ENCODE measurements around the gene LOXL4. TPM values are rescaled to one million over a fixed set of nuclear protein-coding genes. Genes with fewer than 3 reads are reported as not detected.

LOXL4 gene
- 0.54 TPM for total RNA-seq
- long read RNA-seq, partial matches to known transcripts, result 1 of 2 reads
- long read RNA-seq, other reads (novel, unspliced or antisense), result 0 of 2 reads

DNA sequence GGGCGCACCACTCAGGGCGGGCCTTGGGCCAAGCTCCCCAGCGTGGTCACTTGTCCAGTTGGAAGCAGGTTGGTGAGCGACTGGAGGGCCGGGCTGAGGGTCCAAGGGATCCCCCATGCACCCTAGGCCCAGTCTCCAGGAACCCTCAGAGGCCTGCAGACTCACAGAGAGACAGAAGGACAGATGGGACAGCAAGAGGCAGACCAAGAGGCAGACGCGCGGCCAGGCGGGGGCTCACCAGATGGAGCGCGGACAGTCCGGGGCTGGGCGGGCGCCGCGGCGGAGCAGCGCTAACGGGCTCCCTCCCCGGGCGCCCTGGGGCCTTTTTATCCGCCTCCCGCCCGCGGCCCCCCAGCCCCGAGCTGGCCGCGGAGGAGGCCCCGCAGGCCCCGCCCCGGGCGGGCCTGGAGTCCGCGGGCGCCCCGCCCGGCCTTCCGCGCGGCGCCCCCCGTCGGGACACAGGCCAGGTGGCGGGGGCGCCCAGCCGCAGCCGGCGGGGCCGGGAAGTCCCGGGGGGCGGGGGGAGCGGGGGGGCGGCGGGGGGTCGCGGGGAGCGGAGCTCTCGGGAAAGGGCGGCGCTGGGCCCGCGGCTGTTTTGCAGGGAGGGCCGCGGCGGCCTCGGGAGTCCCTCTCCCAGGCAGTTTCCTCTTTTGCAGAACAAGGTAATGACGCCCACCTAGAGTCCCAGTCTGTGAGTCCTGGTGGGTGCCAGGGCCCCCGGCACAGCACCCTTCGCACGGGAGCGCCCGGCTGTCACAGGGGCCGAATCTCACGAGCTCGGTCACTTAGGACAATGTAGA is at the start of gene LOXL4:
TSS of gene LOXL4 (minus strand) at position 301 of the 800 bp plus-strand sequence. CDS start 5,175 bp downstream, outside the sequence.
- intact Hi-C loops (cut with DNase I), result loop anchor here (5.0 kb wide), 2 partner anchors 199 to 1164 kb away; partner anchors contain the start of gene GOT1
- no peak for DNase-seq (ENCODE audit: missing footprints)

DNA sequence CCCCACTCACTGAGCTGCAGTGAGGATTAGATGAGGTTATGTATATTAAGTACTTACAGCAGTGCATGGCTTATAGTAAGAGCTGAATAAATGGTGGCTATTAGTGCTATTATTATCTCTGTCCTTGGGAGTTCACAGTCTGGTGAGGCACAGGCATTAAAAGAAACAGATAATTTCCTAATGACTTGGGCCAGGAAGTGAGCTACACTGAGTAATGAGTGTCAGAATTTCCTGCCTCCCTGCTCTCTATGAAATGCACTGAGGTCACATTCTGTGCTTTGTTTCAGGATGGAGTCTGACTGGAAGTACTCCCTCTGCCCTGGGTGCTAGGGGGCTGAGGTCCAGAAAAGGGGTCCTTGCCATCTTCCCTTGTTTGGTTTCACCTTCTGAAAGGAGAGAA is 48.7 kb upstream of the LOXL4 start:
- intact Hi-C loops (cut with DNase I), result no loop called here
- ATAC-seq, result peak; percentile 52

More for the DNA sequence above, at the start of gene LOXL4:
- ATAC-seq, result no peak

DNA sequence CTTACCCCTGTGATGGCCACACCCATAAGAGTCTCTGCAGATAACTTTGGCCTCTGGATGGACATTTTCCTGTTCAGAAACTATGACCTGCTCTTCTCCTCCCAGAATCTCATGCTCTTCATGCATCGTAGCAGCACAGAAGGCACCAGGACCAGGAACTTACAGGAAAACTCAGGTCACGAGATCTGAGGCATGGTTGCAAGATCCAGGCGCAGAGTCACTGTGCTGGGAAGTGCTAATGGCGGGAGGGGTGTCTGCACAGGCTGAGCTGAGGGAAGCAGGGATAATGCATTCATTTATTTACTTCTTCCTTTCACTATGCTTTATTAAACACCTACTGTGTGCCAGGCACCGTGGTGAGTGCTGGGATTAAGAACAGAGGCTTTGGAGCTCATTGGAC is 48.2 kb upstream of the LOXL4 start:
- DNase-seq (ENCODE audit: missing footprints) (no peak), ATAC-seq (no peak)
- intact Hi-C loops (cut with DNase I), result no loop called here

More for the DNA sequence above, 48.7 kb upstream of the LOXL4 start:
- no peak for DNase-seq (ENCODE audit: missing footprints)

- intact Hi-C loops (cut with DNase I), result no loop called here
- DNase-seq (ENCODE audit: missing footprints) (no peak), ATAC-seq (no peak)
Measured at GRCh38 chr10:98314532-98315284, 46.7 kb upstream of the LOXL4 start.

GRCh38 chr10:98313598-98313997 is 45.6 kb upstream of the LOXL4 start:
- ATAC-seq, result no peak
- DNase-seq (ENCODE audit: missing footprints), result no peak
- intact Hi-C loops (cut with DNase I), result no loop called here

DNA sequence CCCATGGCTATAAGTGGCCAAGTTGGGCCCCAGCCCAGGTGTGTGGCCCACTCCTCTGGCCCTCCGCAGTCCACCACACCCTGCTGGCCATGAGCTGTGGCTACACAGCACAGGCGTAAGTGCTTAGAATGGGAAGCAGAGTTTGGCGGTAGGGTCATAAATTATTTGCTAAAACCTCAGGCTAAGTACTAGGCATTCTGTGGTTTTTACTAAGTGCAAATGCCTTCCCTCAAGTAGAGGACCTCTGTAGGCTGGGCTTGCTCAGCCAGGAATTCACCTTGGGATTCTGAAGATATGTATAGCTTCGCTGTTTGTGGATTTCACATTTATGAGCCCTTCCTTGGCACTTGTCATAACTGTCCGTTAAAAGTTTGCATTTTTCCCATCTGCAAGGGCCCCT is 44.8 kb upstream of the LOXL4 start:
- intact Hi-C loops (cut with DNase I), result no loop called here
- no peak for DNase-seq (ENCODE audit: missing footprints)
- ATAC-seq, result no peak

GRCh38 chr10:98312349-98312748 is 44.4 kb upstream of the LOXL4 start:
- DNase-seq (ENCODE audit: missing footprints) (no peak), ATAC-seq (no peak)
- intact Hi-C loops (cut with DNase I), result no loop called here

GRCh38 chr10:98310701-98311100 is 42.7 kb upstream of the LOXL4 start:
- DNase-seq (ENCODE audit: missing footprints) (no peak), ATAC-seq (no peak)
- intact Hi-C loops (cut with DNase I), result no loop called here

GRCh38 chr10:98309366-98310355 is 41.7 kb upstream of the LOXL4 start:
- ATAC-seq (peak; percentile 97), DNase-seq (ENCODE audit: missing footprints) (peak; percentile 81)
- intact Hi-C loops (cut with DNase I), result loop anchor here (1.0 to 5.0 kb wide), 3 partner anchors 47 to 395 kb away; no protein-coding TSS in a partner anchor

- intact Hi-C loops (cut with DNase I), result loop anchor here (1.0 to 5.0 kb wide), 3 partner anchors 47 to 394 kb away; no protein-coding TSS in a partner anchor
- no peak for ATAC-seq
- DNase-seq (ENCODE audit: missing footprints), result no peak
Measured at GRCh38 chr10:98308669-98309365, 40.8 kb upstream of the LOXL4 start.

DNA sequence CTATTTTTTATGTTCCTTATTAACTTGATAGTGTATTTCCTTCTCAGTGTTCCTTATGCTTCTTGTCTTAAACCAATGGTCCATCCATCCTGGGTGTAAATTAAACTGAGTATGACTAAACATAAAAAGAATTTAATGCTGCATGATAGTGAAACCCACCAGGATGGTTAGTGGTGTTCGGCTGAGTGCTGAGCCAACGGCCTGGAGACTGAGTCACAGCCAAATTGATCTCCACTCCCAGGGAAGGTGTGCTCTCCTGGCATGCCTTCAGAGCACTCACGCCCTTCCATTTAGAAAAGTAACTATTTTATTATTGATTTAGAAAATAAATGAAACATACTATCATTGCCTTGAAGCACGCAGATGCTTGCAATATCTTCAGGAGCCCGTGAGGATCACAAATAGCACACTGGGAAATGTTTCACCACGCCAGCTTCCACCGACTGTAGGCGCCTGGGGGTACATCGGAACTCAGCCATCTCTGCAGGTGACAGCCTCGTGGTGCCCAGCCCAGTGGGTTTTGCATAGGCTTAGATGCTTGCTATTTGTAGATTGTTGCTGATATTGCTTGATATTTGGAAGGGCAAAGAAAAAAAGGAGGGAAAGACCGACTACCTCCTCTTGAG is 40.0 kb upstream of the LOXL4 start:
- intact Hi-C loops (cut with DNase I), result loop anchor here (2.0 to 5.0 kb wide), 2 partner anchors 141 to 393 kb away; no protein-coding TSS in a partner anchor
- ATAC-seq, result no peak
- DNase-seq (ENCODE audit: missing footprints), result no peak

DNA sequence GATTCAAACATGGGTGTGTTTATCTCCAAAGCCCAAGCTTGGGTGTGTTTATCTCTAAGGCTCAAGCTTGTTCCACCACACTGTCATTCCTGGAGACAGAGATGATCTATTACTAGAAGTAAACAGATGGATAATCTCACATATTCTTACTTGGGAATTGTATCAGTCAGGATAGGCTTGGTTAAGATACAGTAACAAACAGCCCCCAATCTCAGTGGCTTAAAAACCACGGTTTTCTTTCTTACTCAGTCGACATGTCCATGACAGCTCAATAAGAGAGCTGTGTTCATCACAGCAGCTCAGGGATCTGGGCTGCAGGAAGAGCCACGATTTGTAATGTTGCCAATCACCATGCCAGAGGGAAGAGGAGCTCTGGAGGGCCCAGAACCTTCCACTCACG is 38.5 kb upstream of the LOXL4 start:
- intact Hi-C loops (cut with DNase I), result loop anchor here (5.0 kb wide), 1 partner anchor 139 kb away; no protein-coding TSS in a partner anchor
- ATAC-seq (no peak), DNase-seq (ENCODE audit: missing footprints) (no peak)

DNA sequence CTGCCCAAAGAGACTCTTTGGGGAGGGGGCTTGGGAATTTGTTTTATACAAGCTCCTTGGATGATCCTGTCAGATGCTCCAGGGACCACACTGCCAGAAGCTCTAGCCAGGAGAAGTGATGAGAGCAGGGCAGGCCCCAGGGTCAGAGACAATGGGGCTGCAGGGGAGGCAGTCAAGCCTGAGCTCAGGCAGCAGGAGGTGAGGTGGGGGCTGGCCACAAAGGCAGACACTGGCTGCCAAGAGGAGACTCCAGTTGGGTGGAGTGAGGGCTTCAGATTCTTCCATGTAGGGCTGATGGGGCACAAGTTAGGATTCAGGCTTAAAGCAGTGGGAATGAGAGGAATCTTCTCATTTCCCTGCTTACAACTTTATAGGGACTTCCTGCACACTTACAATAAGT is 35.6 kb upstream of the LOXL4 start:
- no peak for ATAC-seq

GRCh38 chr10:98302741-98303365 is 34.9 kb upstream of the LOXL4 start:
- ATAC-seq (peak; percentile 80), DNase-seq (ENCODE audit: missing footprints) (no peak)
- intact Hi-C loops (cut with DNase I), result no loop called here

More for the DNA sequence above, 35.6 kb upstream of the LOXL4 start:
- DNase-seq (ENCODE audit: missing footprints), result no peak
- intact Hi-C loops (cut with DNase I), result no loop called here

- intact Hi-C loops (cut with DNase I), result no loop called here
- no peak for DNase-seq (ENCODE audit: missing footprints)
- ATAC-seq, result peak; percentile 29
Measured at GRCh38 chr10:98301664-98302319, 33.8 kb upstream of the LOXL4 start.

- no peak for DNase-seq (ENCODE audit: missing footprints)
- intact Hi-C loops (cut with DNase I), result no loop called here
- ATAC-seq, result no peak
Measured at GRCh38 chr10:98300526-98301229, 32.7 kb upstream of the LOXL4 start.

Data from Right ventricle myocardium inferior (tissue), 1 donor.